GM12875 (cell line): ENCODE data around the gene TMEM168.

Experiments used
- H3K4me3 ChIP-seq: one replicate; pipeline ENCODE4 v1.5.1; 2011; ENCODE audit warnings: low read depth, low read length, control low read depth
- CTCF ChIP-seq: IDR thresholded peaks from 2 replicates; pipeline ENCODE4 v1.5.1; 2011; ENCODE audit warnings: low read depth, mild to moderate bottlenecking, control low read depth, inconsistent platforms, low read length, moderate library complexity, borderline replicate concordance; ENCODE audit not compliant: insufficient read depth

Gene TMEM168

DNA sequence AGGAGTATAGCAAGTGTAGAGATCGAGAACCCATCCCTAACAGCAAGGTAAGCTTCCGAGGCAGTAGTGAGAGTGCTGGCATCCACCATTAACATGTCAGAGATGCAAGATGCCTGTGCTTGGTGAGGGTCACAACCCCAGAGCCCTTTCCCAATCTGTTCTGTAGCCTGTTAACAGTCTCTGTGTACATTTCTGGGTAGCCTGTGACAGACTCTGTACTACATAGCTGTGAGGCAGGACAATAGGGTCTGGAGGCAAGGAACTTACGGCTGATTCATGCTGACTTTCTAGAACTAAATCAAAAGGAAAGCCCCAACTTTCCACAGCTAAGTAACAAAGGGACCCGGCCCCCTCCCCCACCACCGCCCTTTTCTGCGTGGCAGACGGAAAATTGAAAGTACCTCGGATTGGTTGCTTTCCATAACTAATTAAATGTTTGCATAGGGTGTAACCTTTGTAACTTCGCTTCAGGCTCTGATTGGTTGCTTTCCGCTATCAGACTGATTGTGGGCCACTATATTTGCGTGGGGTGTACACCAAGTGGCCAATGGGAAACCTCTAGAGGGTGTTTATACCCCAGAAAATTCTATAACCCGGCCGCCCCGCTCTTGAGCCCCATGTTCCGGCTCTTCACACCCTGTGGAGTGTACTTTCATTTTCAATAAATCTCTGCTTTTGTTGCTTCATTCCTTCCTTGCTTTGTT lies 1.4 kb upstream of the TMEM168 start:
- TF ChIP-seq CTCF, result no peak
- H3K4me3 ChIP-seq, result no peak overlapping the region

- TF ChIP-seq CTCF, result no peak
- H3K4me3 ChIP-seq, result peak overlapping the region; percentile 94
Measured at GRCh38 chr7:112790586-112791003, 402 bp upstream of the TMEM168 start.

GRCh38 chr7:112789453-112789816 lies 758 bp downstream of the TMEM168 start:
- no peak for TF ChIP-seq CTCF
- H3K4me3 ChIP-seq, result peak overlapping the region; percentile 94

DNA sequence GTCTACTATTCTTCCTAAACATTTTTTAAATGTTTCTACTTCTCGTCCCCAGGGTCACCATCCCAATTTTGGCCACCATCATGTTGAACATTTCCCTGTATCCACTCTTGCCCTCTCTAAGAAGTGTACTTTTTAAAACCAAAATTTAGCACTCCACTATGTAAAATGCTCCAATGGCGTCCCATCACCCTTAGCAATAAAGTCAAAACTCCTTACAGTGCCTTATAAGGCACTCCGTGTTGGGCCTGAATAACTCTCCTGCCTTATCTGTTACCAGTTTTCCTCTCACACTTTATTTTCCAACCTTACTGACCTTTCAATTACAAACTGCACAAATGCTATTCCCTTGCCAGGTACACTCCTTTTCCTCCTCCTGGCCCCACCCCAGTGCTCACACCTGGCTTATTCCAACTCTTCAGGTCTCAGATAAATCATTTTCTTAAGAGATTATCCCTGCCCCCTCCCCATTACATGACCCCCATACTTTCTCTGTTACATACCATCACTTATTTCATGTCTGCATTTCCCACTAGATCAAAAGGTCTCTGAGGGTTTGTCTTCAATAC lies 1.3 kb downstream of the TMEM168 start:
- no peak for TF ChIP-seq CTCF
- H3K4me3 ChIP-seq, result peak overlapping the region; percentile 11

DNA sequence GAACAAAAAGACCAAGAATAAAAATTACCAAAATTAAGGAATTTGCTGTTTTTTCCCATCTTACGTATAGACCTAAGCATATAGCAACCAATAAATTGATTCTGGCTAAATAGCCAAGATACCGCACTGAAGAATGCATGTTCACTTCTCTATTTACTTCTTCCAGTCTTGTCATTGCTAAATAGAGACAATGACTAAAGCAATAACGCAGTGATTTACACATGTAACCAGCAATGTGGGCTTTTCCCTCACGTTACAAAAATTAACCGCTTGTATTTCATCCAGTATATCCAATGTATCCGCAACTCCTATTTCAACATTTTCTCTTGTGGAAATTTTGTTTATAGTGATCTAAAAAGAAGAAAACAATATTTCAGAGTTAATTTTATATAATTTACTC lies 5.6 kb downstream of the TMEM168 start:
- no peak overlapping the region for H3K4me3 ChIP-seq
- TF ChIP-seq CTCF, result no peak

DNA sequence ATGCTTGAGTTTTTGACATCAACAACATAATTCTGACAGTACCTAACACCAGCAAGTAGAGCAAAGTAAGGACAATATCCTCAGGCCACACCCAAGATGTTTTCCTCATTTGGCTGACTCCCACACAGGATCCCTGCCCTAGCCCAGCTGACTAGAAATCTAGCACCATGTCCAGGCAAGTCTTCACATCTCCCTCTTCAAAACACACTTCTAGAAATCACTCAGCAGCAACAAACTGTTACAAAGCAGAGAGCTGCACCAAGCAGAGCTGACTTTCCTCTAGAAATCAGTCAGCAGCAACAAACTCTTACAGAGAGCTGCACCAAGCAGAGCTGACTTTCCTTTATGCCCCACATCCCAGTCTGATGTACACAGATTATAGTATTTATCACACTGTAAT lies 7.7 kb downstream of the TMEM168 start:
- H3K4me3 ChIP-seq, result no peak overlapping the region
- TF ChIP-seq CTCF, result no peak

DNA sequence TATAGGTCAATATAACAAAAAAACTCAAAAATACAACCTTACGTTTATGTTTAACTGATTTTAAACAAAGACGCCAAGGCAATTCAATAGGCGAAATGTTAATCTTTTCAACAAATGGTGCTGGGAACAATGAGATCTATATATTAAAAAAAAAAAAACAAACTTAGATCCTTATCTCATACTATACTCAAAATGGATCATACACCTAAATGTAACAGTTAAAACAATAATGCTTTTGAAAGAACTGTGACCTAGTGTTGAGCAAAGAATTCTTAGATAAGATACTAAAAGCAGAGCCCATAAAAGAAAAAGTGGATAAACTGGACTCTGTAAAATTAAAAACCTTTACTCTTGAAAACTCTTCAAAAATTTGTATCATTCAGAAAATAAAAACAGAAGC lies 8.6 kb downstream of the TMEM168 start:
- TF ChIP-seq CTCF, result no peak
- H3K4me3 ChIP-seq, result no peak overlapping the region
